Measurements from ENCODE around the gene PSMB7.

The PSMB7 gene

DNA sequence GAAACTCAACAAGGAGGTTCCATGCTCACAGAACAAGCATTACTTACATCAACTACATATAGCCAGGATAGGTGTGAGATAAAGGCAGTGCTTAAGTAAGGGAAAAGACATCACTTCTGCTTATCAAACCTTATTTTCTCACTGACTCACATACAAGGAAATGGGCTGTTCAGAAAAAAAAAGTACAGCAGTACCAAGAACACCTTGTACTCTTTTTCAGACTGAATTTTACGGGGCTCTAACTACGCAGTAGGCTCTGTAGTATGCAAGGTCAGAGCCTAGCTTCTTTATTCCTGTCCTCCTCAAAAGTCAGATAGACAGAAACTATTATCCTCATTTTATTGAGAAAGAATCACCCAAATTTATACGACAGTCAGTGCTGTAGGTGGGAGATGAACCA is 5.8 kb downstream of the PSMB7 start:
- no peak for DNase-seq

DNA sequence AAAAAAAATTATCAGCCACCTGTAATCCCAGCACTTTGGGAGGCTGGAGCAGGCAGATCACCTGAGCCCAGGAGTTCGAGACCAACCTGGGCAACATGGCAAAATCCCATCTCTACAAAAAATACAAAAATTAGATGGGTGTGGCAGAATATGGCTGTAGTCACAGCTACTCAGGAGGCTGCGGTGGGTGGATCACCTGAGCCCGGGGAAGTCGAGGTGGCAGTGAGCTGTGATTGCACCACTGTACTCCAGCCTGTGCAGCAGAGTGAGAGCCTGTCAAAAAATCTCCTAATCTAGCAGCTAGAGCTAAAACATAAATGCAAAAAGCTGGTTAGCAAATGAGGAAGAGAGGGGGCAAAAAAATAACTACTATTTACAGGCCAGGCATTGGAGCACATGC is 12.0 kb downstream of the PSMB7 start:
- DNase-seq: no peak

DNA sequence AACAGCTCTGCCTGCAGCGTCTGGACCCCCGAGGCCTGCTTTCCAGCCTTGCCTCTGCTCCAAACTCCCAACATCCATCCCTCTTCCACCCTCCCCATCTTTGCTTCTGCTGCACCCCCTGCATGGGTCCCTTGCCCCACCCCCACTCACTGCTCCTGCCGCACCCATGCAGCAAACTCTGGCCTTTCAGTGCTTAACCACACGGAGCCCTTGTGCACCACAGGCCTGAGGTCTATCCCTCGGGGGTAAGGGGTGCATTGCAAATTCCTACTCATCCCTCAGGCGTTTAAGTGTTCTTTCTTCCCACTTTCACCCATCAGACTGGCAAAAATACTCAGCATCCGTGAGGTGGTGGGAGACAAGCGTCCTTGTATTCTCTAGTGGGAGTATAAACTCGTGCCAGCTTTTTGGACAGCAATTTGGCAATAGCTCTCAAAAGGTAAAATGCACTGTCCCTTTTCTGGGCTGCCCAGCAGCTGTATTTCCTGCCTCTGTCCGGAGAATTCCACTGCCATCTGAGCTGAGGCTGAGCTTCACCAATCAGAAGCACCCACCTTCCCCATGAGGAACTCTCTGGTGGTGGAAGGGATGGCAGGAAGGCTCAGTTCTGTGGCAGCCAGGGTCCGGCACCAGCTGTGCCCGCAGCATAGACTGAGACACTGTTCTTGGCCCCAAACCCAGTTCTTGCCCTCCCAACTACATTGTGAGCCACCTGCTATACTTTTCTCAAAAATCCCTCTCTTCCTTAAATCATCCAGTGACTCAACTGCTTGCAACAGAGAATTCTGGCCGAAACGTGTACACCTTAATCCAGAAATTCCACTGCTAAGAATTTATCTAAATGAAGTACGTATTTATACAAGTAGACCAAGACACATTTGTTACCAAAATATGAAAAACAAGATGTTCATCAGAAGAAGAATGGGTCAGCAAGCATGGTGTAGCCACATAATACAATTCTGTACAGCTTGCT is 15.0 kb downstream of the PSMB7 start:
- DNase-seq: no peak

DNA sequence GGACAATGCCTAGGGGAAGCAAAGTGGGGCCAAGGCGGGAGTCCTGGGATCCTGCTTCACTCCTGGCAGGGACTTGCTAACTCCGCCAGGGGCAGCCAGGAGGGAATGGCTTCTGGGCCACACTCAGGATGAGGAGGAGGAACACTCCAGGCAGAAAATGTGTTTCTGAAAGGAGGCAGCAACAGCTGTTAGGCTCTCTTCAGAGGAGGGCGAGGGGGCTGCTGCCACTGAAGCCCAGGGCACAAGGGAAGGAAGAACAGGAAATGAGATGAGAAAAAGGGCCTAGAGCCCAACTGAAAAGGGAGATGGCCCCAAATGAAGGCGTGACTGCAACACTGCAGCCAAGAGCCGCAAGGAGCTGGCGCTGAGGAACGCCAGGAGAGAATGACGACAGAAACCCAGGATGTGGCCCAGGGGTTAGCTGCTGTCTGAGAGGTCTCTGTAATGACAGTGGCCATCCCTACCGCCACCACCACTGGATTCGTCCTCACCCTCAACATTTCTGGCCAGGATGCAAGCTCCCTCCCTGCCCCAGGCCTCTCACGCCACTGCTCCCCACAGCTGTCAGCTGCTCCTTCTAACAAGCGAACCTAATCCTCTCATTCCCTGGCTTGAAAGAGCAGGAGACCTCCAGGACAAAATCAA is 15.8 kb downstream of the PSMB7 start:
- DNase-seq: no peak

DNA sequence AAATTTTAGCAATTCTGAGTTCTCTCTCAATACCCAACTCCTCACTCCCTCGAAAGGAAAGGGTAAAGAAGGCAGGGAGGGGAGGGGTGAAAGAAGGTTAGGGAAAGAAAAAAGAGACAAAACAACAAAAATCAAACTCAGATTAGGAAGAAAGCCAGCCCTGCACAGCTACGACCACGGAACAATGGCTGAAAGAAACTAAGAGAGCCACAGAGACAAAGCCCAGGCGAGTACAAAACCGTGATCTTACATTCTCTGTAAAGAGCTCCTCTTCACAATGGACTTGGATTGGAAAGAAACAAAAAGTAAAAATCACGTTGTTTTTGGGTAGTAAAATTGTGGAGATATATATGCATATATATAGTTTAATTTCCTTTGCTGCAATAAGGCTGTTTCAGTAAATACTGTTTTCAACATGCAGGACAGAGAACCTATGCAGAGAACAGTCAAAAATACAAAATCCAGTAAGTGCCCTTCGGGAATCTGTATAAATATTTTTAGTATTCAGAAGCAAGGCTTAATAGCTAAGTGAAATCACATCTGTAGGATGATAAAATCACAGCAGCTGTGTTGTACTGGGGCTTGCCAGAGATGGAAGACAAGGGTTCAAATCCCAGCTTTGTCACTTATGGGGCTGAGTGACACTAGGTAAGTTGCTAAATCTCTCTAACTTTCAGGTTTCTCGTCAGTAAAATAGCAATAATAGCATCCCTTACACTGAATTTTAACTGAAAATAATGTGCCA is 16.9 kb downstream of the PSMB7 start:
- no peak for DNase-seq

DNA sequence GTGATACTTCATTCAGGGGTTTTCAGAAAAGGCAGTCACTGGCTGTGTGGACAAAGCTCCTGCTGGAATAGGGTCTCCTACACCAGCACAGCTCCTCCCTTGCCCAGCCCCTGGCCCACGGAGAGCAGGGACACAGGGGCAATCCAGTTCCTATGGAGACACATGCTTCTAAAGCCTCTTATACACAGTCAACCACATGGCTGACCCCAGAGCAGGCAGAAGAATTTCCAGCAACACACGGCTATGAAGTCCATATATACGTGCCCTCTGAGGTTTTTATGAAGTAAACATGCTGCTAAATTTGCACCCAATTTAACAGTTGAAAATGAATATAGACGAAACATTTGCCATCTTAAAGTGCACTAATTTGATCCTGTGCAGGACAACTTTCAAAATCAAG is 19.4 kb downstream of the PSMB7 start:
- DNase-seq: no peak

DNA sequence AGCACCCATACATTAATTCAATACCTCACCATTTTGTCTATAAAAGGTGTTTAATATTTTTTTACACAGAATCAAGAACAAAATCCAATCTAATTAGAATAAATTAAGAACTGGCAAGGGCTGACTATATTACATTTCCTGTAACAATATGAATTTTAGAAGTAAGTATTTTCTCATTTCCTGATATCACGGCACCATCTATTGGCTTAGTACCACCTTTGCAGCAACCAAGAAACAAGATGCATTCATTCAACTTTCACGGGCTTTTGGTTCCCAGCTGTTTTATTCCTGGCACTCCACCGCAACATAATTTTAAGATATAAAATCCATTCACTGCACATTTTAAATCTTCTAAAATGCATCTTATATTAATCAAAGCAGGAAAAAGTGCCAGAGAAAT is 20.6 kb downstream of the PSMB7 start:
- no peak for DNase-seq

DNA sequence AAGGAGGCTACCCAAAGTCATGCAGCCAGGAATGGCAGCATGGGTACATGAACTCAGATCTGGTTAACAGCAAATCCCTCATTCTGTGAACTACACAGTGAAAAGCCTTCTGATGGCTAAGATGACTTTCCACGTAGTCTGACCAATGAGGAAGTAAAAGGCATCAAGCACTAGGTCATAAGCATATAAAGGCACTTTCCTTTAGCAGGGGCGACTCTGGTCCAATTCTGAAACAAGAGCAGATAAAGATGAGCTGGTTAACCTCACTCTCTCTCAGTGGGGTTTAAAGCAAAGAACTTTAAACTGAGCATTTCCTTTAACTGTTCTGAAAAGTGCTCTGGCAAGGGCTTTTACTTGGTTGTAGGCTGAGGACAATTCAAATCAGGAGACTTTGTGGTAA is 21.1 kb downstream of the PSMB7 start:
- no peak for DNase-seq

DNA sequence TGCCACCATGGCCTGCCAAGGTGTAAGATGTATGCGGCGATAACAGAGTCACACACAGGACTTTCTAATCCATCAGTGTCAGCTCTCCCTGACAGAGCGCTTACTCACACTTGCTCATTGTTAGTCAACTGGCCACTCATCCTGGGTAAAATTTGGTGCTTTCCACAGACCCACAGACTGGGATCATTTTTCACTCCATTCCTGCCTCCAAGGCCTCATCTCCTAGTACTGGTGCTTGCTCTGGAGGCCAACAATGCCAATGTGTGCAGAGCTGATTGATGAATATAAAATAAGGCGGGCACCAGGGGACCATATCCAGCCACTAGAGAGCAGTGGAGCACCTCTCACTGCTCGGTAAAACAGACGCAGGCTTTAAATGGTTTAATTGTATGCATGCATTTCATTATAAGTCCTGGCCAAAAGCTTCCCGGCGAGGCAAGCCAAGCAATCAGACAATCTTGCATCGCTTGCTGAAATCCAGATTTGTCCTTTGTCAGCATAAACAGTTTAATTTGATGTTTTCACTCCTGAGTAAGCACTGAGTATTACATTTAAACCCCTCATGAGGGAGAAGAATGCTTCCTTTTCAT is 22.3 kb downstream of the PSMB7 start:
- DNase-seq: no peak

DNA sequence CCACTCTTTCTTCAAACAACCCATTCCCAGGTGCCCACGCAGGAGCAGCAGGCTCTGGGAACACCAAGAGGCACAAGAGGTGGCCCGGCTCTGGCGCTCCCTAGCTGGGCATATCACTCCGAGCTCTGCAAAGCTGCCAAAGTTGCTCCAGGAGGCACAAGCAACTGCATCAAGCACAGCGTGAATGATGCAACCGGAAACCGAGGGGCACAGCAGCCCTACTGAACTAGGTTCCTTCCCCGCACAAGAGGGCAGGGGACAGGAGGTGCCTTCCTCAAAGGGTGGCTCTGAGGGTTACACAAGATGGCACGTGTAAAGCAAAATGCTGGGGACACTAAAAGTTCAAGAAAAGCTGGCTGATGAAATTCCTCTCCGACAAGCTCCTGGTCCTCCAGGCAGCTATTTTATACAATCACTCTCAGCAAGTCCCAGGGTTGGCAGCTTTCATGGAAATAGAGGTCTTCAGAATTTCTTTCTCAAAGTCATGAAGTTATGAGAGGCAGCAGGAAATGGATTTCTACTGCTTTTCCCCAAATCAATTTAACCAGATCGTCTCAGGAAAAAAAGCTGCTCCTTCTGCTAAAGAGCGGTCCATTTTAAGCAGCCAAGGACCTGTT is 22.9 kb downstream of the PSMB7 start:
- DNase-seq: no peak

DNA sequence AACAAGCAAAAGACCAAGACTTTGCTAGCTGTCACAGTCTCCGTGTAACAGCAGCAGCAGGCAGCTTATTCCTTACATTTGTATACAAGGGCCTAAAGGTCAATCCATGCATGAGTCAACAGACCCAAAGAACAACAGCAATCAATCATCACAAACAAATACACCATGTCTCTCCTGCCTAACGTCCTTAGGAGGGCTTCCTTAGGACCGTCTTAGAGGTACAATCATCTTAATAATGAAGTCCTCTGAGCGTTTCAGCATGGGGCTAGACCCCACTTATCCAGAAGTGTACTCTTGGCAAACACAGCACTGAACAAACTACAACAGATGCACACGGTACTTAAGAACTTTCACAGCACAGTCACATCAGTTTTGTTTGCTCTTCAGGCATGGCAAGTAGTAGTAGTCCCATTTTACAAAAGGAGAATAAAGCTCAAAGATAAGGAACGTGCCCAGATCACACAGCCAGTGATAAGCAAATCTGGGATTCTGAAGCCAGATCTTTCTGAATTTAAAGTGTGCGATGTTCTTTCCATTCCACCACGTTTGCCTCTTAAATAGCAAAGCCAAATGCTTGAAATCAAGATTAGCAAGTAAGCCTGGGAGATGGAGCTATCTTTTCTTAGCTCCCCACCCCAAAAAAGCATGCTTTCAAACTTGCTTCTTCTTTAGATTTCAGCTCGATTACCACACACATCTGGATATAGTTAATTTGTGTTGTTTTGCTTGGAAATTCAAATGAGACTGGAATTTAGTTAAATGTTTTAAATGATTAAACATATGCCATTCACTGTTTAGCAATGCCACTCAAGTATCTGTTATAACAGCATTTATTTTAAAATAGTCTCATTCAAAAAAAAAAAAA is 24.2 kb downstream of the PSMB7 start:
- no peak for DNase-seq

DNA sequence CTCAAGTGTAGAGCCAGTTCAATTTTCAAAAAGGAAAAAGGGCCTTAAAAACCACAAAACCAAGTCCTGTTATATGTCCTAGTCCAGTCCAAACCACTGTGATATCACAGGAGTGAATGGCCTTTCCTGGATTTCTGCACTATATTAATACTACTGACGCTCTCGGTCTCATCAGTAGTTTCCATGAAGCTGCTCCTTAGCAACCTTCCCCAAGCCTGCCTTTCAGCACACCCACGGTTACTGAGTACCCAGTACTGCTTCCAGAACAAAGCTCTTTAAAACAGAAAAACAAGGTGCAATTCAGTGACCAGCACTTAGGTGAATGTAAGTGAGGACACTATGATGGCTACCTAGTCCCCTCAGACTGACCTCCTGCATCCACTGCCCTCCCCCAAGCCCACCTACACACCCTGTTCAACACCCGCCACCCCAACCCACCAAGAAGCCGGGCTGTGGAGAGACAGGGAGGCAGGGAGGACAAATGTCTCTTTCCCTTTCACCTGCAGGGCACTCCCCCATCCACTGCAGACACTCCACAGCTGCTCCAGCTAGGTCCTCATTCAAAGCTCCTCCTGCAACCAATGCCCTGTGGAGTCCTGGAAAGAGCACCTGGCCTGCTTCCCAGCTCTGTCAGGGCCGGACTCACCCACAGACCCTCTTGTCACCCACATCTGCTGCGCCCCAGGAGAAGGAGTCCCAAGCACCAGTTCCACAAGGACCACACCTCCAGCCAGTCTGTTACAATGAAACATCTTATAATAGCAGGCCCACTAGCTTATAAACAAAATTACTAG is 25.9 kb downstream of the PSMB7 start:
- no peak for DNase-seq

DNA sequence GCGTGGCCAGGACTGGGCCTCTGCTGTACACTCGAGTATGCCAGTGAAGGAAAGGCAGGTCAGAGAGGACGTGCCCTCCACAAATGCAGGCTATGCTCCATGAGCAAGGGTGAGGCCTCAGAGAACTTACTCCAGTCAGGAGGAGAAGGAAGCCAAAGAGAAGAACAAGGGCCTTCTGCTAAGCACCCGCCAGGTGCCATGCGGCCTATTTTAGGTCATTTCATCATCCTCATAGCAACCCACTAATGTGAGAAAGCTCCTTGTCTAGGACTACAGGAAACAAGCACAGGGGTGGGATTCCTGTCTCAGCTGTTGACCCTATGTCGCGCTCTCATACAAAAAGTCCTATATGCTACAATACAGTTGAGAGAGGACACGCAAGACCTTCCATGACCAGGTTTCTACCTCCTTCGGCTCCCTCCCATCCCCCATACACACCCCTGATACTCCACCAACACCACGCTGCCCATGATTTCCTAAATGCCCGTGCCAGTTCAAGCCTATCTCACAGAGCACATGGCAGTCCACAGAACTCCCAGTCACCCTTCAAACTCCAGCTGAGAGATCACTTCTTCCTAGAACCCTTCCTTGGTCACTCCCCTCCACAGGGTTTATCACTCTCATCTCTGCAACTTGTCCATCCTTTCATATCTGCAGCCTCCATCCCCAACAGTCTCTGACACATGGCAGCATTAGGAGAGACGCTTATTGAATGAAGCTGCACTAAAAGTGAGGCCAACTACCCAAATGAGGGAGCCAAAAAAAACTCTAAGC is 26.8 kb downstream of the PSMB7 start:
- DNase-seq: no peak

DNA sequence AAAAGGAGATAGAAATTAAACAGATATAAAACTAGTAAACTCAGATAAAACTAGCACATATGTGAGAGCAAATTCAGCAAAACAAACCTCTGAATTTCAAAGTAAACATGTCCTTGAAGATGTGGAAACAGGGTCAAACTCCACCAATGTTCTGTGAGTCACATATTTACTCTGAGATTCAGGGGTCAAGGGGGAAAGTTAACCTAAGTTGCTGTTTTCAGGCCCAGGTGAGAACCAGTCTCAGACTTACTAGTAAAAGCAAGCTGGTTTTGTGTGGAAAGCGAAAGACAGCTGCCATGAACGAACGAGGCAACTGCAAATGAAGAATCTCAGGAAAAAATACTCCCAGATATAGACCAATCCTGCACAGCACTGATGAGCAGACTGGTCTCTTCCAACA is 29.0 kb downstream of the PSMB7 start:
- no peak for DNase-seq

DNA sequence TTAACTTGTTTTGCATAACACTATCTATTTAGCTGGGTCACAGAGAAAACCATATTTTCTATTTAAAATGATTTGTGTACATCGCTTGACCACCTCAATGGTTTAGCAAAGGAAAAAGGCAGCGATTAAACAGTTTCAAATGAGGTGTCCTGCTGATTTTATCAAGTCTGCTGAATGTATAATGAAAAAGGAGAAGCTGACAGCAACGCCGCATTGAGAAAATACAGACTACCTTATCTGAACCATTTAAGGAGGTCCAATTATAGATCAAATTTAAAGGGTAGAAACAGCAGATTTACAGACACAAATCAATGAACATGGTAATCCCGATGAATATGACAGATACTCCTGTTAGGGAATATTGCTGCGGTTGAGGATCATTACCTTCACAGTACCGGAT is 29.6 kb downstream of the PSMB7 start:
- DNase-seq: no peak

DNA sequence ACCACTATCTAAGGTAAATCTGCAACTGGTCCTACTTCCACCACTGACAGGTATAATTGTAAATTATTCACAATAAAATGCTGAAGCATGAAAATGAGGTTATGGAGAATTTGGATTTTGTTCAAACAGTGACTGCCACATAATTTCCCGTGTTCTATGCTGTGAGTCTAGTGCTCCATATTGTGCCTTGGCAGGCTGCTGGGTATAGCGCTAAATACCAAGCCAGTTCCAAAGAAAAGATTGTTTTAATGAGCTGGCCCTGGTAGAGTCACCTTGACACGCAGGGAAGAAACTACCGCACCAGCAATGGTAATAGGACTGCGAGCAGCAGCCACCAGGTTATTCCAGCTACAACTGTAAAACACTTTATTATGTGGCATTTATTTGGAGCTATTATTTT is 30.4 kb downstream of the PSMB7 start:
- DNase-seq: no peak

DNA sequence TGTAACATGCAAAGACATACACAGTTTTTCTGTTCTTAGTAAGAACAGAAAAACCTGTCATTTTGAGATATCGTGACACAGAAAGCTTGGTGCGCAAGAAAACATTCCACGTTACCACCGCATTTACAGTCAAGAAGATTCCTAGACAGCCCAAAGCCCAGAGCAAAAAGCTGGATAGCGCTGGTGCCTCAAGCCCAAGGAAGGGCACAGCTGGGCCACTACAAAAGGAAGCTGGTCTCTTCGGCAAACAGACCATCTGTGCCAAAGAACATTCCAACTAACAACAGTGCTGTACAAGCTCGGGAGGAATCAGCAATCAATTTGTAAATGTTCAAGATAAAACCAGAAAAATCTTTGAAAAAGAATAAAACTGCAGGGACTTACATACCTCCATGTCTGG is 31.0 kb downstream of the PSMB7 start:
- DNase-seq: no peak

DNA sequence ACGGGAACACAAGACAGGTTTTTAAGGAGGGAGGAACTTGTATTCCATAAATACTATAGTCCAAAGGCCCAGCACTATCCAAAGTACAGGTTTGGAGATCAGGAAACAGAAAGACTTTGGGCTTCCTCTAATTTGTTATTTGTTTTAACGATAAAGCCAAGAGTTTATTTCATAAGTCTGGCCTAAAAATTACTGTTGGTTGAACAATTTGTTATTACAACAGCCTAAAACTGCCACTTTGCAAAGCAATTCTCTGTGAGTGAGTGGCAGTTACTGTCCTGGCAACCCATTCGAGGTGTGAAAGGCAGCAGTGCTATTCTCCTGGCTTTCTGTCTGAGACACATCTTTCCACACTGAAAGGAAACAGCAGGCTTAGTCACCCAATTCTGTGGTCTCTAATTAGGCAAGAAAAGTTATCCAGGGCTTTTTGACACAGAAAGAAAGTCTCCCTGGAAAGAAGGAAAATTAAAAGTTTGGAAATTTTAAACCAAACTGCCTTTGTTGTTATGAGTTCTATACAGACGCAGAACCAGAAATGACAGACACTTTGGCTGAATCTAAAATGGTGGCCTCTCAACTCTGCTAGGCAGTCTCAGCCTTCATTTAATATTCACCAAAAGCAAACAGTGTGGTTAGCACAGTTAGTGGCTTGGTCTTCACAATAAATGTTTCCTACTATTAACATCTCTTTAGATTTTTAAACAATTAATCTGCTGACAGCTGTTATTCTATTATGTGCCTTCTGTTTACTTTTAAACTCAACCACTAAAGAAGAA is 33.9 kb downstream of the PSMB7 start:
- DNase-seq: no peak
